GM21381 (cell line): ENCODE results near the gene DENND1A.
"Not testable (repeated sequence)": the region's sequence is repeated elsewhere in the genome, so short reads cannot be mapped to it uniquely, and the experiment has no call there.

ENCODE experiments used
- ATAC-seq: cut with Tn5 transposase; IDR thresholded peaks from one replicate; pipeline ENCODE4 v1.9.1; 2021; ENCODE audit warnings: mild to moderate bottlenecking, moderate library complexity; ENCODE audit not compliant: unreplicated experiment

Gene DENND1A

DNA sequence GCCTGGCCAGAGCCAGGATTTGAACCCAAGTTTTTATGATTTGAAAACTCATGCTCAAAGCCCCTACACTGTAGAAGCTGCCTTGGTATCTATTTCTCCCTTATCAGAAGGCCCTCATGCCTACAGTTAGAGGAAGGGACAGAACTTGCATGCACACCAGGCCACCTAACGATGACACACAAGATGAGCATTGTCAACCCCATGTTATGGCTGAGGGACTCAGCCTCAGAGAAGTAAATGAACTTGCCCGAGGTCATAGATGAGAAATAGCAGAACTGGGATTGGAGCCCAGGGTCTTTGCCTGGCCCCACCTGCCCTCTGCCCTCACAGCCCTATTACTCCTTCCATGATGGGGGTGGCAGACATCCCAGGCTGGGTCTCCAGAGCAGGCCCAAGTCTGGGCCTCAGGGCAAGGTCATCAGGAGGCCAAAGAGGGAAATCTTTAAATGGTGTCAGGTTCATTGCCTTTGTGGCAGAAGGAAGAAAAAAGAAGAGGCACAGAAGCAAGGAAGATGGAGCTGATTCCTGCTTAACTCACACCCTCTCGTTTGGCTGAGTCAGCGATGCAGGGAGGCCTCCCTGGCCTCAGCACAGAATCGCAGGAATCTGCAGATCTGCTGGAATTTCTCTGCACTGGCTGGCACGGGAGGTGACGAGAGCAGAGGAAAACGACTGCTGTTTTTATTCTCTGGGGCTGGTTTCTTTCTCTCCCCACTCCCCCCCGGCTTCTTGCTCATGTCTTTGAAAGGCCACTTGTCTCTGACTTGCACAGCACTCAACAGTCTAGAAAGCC is 594.5 kb downstream of the DENND1A start:
- no peak for ATAC-seq

DNA sequence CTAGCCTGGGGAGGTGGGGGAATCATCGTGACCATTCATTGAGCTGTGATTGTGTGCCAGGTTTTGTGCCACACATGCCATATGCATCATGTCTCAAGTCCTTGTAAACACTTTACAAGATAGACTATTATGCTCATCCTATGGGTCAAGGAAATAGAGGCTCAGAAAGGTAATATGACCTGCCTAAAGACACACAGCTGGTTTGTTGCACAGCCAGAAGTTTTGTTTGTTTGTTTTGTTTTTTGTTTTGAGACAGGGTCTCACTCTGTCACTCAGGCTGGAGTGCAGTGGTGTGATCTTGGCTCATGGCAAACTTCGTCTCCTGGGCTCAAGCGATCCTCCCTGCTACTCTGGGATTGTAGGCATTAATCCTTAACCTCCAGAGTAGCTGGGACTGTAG is 595.3 kb downstream of the DENND1A start:
- no peak for ATAC-seq

- not testable (repeated sequence) for ATAC-seq
These were observed 596.8 kb downstream of the DENND1A start for GRCh38 chr9:123333058-123333669.

DNA sequence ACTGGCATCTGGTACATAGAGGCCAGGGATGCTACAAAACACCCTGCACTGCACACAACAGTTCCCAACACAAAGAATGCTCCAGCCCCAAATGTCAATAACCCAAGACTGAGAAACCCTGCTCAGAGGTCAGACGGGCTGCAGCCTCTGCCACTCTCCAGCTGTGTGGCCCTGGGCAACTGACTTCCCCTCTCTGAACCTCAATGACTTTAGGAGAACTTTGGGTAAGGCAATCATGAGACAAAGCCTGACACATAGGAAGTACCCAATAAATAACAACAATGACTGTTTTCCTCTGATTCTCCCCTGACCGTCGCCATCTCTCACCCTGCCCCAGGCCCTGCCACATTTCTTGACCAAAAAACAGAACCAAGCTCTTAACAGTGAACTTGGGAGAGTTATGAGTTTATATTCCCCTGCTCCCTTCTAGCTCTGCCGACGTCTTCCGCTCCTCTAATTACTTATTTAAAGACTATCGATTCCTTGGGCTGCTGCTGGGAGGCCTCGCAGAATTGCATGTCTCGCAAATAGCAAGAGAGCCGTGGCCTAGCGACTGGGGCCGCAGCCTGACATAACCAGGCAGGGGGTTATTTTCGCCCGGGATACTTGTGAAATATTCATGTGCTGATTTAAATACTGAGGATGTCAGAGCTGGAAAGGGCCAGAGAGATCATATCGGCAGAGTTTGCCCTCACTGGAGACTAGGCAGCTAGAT is 598.4 kb downstream of the DENND1A start:
- ATAC-seq = no peak
